Right renal cortex interstitium (tissue), 3 donors: ENCODE results near the gene NOTCH2. TPM values are rescaled to one million over a fixed set of nuclear protein-coding genes. Genes with fewer than 3 reads are reported as not detected.
"Not testable (repeated sequence)": the region's sequence is repeated elsewhere in the genome, so short reads cannot be mapped to it uniquely, and the experiment has no call there.

Experiments used
- DNase-seq, 3 donors: peaks; one replicate each; pipeline ENCODE4 v3.0.0-alpha.2; 2013; ENCODE audit warnings: low read depth in 3 of 3, low spot score in 2 of 3
- polyA plus RNA-seq, 3 donors: library from polyadenylated mRNA; unstranded; fragments of 120-200 nt; gene quantifications; one replicate each; pipeline ENCODE4 v1.2.1, GENCODE V29; 2013; ENCODE audit not compliant: insufficient read length in 3 of 3

Gene NOTCH2
- polyA plus RNA-seq, 3 donors: 143 to 160 (median 148) TPM

- DNase-seq: not testable (repeated sequence)
These were observed 92.2 kb downstream of the NOTCH2 start for GRCh38 chr1:119977113-119977736.

DNA sequence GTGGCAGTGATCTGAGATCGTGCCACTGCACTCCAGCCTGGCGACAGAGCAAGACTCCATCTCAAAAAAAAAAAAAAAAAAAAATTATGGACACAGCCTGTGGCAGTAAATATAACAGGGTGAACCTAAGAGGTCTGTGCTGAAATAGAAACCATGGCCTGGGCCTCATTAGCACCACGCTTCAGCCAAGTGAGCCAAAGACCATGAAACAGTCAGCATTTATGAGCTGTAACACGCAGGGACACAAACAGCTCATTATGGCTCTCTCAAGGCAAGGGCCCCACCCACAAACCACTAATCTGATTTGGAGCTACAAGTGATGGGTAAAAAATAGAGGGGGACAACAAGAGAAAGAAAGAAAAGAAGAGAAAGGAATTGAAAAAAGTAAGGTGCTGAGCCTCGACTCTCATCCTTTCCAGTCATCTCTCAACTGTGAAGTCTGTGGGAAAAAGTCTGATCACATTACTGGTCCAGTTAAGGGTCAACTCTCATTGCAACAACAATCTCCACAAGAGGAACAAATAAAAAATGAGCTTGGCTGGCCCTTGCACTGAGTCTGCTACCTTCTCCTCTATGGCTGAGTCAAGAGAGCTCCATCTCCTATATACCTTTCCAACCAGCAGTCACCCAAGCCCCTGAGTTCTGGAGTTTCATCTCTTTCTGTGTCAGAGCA, 93.7 kb downstream of the NOTCH2 start:
- DNase-seq: peak in 1 of 3 donors; percentile 25

DNA sequence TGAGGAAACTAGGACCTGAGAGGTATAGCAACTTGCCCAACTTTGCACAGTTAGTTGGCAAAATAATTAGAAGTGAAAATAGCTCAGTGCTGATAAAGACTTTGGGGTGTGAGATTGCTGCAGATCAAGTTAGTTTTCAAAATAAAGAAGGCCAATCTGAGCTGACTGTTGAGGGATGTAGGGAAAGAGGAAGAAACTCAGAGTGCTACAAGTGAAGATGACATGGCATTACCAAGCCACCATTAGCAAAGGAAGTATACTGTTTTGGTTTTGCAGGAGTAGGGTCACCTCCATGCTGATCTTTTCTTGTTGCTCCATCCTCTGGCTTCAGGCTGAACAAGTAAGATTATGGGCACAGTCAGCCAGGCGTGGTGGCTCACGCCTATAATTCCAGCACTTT, 94.5 kb downstream of the NOTCH2 start:
- no peak for DNase-seq

DNA sequence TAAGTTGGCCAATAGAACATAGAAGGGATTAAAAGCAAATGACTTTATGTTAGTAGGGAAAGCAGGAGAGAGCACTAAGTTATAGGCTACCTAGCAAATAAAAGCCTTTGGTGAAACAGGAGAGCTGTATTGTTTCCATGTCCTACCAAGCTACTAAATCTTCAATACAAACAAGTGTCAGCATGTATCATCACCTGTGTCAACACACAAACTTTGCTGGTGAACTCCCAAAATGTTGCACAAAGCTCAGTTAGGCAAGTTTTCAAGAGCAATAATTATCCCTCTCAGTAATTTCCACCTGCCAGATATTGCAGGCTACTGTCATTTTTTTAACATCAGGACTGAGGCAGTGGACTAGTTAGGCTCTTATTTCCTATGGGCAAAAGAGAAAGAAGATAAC, 95.4 kb downstream of the NOTCH2 start:
- no peak for DNase-seq

DNA sequence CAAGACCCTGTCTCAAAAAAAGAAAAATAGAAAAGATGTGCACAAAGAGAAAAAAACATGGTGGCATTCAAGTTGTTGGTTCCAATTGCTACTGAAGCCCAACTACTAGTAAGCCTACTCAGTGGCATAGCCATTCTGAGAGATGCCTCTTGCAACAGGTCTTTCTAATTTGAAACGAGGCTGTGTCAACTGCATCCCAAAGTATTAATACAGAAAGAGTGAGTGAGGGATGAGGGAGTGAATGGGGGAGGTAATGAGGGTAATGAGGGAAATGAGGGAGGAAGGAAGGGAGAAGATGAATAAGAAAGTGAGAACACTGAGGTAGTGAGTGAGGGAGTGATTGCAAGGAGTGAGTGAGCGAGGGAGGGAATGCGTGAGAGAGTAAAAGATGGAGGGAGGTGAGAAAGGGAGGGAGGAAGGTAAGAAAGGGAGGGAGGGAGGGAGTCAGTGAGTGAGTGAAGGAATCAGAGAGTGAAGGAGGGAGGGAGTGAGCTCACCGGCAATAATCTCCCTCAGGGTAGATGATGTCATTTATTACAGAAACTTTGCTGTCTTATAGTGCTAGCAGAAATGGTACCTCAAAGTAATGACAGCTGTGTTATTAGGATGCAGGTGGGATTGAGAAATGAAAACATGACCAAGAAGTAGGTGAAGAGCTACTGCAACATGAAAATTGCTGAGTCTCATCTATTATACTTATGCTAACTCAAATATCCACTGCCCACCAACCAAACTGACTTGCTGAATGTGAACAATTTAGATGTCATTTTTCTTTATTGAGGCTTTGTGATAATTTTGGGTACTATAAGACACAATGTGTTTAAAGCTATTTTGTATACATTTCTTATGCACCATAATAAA, 97.5 kb downstream of the NOTCH2 start:
- DNase-seq: no peak

DNA sequence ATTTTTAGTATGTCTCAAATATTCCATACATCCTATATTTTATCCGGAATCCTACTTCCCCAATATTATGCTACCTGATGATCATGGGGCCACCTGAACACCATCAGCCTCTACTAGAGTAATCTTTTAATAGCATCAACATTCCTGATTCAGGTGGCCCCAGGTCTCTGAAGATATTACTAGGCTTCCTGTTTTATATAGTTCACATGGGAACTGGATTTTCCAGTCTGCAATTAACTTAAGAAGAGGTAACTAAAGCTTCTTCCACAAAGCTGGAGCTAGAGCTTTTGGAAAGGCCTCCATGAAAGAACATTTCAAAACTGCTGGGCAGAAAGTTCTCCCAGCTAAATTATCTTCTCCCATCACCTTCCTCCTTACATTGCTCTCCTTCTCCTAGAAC, 100.9 kb downstream of the NOTCH2 start:
- DNase-seq: no peak

DNA sequence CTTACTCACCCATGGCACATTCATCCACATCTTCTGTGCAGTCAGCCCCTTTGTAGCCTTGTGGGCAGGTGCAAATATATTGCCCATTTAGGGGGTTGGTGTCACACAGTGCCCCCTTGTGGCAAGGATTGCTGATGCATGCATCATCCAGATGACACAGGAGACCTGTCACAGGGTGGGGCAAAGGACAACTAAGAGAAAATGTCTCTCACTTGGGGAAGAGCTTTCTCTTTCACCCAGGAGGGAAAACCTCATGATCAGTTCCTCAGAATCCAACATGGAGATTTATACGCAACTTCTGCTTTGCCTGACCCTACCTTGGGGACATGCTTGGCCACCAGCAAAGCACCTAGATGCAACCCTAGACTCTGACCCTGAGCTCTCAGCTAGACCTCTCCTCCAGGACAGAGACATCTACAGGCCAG, 101.4 kb downstream of the NOTCH2 start:
- no peak for DNase-seq

DNA sequence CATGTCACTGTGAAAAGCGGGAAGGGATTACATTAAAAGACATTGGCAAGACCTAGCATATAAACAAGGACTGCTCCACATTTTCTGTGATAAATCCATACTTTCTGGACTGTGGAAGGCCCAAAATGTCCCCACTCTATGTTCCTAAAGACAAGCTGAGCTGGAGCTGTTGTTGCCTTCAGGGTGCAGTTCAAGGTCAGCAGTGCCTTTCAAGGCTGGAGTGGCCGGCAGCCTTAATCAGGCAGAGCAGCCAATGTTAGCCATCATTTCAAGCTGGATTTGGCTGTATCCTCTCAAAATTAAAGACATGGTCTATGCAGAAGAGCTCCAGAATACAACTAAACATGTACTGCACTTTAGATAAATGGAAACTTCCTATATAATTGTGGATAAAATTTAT, 102.8 kb downstream of the NOTCH2 start:
- DNase-seq: no peak

DNA sequence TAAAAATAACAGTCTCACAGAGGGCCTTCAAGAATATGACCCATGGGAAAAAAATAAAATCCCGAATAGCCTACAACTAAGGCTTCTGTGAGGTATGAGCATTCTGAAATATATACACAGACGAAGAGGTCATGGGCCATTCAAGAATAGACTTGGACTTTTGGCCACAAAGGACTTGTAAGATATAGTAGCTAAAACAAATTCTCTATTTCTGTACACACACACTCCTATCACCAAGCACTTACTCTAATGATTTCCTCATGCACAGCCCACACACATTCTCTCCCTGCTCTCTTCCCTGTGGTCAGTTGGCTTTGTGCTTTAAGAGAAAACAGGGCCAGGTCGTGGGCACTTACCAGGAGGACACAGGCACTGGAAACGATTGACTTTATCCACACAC, 103.4 kb downstream of the NOTCH2 start:
- no peak for DNase-seq

- no peak for DNase-seq
These were observed 104.6 kb downstream of the NOTCH2 start for GRCh38 chr1:119964673-119965363.

DNA sequence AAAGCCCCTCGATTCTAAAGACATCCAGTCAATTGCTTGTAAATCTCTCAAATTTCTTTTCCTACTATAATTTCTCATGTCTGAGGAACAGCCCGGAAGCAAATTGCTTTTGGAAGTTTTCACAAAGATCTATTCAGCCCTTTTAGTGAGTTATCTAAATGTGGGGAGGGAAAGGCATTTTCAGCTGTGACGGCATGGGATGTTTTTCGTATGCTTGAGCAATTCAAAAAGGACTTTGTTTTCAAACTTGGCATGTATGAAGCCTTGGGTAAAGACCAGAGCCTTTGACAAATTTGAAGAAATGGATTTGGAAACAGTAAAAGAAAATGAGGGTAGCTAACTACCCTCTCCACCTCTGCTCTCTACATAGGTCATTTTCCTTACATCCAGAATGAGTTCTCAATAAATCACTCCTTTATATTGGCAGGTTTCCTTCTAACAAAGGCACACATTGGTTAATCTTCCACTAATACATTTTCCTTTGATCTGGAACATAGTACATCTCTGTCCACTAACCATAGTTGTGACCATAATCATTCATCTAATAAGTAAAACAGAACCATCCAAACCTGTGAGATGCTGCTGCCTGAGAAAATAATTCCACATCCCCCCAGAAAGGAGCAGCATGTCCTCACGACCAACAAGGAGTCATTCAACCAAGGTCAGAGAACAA, 107.0 kb downstream of the NOTCH2 start:
- no peak for DNase-seq

DNA sequence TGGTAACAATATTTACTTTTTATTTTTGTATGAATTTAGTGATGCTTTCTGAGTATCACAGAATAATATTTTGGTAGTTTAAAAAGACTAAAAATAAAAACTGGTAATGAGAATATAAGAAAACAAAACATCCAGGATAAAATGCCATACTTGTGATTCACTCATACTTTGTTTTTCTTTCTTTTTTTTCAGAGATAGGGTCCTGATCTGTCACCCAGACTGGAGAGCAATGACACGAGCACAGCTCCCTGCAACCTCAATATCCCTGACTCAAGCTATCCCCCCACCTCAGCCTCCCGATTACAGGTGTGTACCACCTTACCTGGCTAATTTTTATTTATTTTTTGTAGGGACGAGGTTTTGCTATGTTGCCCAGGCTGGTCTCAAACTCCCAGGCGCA, 109.0 kb downstream of the NOTCH2 start:
- DNase-seq: no peak

DNA sequence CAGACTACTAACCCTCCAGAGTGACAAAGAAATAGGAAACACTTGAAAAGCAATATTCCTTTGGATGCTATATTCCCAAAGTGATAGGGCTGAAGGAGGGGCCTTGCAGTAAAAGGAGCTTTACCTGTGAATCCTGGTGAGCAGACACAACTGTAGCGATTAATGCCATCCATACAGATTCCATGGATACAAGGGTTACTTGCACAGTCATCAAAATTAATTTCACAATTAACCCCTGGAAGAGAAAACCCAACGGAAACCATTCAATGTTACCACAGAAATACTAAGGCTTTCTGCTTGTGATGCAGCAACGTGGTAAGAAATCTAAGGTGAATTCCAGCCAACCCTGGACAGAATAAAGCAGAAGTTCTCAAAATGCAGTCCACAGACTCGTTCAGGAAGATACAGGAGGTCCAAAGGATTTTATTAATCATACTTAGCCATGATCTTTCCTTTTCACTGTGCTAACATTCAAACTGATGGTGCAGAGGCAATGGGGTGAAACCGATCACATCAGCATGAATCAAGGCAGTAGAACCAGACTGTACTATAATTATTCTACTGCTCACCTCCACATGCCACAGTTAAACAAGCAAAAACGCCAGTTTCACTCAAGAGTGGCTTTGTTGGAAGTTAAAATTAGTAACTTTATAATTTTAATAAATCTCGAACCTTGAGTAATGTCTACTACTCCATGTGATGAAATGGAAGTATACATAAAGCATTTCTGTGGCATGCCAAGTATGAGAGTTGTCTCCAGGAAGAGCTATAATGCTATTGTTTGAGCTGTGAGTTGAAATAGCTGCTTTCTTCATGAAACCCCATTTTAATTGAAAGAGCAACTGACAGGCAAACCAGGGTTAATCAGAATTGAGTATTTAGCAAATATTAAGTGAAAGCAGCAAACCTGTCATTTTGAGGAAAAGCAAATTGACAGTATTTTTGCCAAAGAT, 109.9 kb downstream of the NOTCH2 start:
- no peak for DNase-seq

DNA sequence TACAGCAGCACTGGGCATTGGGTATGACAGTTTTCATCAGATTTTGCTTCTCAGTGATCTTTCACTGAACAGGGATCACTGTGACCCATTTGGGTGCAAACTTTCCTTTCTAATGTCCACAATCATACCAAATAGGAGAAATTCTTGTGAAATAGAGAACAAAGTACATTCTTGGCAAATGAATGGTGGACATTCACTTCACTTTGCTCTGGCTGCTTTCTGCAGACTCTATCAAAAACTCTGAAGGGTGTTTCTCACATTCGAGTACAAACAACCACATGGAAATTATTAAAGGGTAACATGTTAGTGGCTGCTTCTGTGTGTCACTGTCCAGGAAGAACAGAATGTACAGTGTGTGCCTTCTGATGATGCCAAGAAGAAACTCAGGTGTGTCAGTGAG, 111.2 kb downstream of the NOTCH2 start:
- DNase-seq: no peak

DNA sequence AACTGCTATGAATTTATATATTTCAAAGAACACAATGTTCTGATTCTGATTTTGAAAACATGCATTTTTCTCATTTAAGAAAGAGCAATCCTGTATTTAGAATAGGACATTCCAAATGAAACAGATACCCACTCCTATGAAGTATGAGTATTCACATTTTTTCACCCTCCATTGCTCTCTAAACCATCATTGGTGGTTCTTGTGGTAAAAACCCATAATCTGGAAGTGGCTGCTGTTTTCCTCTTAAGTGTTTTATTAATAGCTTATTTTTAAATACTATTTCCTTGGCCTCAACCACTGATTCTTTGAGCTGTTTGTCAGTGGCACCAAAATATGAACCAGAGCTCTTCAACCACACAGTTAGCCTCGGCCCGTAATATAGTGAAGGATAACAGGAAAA, 113.2 kb downstream of the NOTCH2 start:
- DNase-seq: no peak

DNA sequence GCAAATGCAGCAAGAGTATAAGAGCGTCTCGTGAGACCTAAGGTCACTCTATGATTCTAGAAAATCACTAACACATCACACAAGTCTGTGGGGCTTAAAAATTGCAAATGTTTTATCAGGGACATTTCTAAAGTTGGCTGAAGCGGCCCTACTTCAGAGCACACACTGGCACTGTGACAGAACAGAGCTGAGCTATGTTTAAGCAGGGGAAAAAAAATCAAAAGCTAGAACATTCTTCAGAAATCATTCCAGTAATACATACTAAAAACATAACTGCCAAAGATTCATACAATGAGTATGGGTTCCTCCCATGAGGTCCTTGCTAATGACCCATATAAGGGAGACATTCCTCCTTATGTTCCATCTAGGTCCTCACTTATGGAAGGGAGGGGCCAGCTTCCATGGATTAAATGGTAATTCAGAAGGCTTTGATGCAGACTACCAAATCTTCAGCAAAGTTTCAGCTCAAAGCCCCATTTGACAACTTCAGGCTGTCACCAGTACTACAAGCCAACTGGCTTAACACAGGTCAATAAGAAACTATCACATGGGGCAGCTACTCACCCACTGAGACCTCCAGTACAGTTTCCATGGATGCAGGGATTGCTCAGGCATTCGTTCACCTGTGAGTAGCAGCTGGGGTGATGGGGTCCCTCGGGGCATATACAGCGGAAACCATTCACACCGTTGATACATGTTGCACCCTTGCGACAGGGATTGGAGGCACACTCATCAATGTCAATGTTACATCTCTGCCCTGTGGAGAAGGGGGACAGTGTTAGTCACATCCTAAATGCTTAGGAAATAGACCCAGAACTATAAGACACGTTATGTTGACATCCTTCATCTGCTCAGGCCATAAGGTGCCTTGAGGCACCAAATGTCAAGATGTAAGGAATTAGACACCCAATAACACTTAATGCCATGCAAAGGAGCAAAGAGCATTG, 114.7 kb downstream of the NOTCH2 start:
- DNase-seq: no peak

DNA sequence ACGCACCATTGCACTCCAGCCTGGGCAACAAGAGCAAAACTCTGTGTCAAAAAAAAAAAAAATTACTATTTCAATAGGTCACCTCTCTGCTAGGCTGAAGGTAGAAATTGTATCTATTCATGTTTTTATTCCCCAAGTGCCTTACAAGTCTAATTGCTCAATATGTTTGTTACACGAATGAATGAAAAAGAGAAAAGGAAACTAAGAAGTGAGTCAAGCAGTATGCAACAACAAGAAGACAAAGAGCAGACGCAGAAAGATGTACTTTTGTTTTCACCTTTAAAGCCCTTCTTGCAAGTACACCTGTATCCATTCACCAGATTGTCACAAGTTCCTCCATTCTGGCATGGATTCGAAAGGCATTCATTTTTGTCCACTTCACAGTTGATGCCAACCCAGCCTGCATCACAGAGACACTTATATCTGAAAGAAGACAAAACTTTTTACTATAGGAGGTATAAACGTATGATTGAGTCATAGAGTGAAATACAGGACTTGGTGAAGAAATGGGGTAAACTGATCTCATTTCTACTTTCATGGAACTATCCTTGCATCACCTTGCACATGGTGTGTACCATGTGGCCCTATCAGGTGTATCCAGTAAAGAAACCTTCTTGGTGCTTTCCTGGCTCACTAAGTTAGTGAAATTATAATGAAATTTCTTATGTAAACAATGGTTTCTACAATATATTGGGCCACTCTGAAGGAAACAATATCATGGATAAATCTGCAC, 116.0 kb downstream of the NOTCH2 start:
- no peak for DNase-seq

GRCh38 chr1:119952496-119952895, 117.0 kb downstream of the NOTCH2 start:
- no peak for DNase-seq
